ENCODE results near the gene DMBT1. TPM values are rescaled to one million over a fixed set of nuclear protein-coding genes. Genes with fewer than 3 reads are reported as not detected.

The DMBT1 gene
- total and polyA plus RNA-seq, 12 donors: under 0.01 to 0.32 (median 0.15) TPM; not detected in 7

- no peaks in the 10 kb centered on the region for H3K4me1 ChIP-seq (replicated peaks in 1 of 2)
- TF ChIP-seq CTCF (IDR thresholded peaks at IDR 0.05): no peak
- WGBS, 4 donors: 58 to 68% (median 64%) methylated on average over 2 of the region's 2 CpGs
- no peaks in the 10 kb centered on the region for H3K27me3 ChIP-seq
- intact Hi-C loops (cut with DNase I): no loop called here
- no peak overlapping the region for H3K27ac ChIP-seq
- no peak for DNase-seq
- no peaks in the 10 kb centered on the region for H3K36me3 ChIP-seq (replicated peaks in 1 of 2)
- H3K4me3 ChIP-seq: no peak overlapping the region
- no peaks in the 10 kb centered on the region for H3K9me3 ChIP-seq (replicated peaks in 1 of 3)
Measured at GRCh38 chr10:122675278-122675677, 114.7 kb downstream of the DMBT1 start.

GRCh38 chr10:122678266-122678665, 117.7 kb downstream of the DMBT1 start:
- intact Hi-C loops (cut with DNase I): no loop called here
- no peak overlapping the region for H3K4me3 ChIP-seq
- DNase-seq: no peak
- no peaks in the 10 kb centered on the region for H3K27me3 ChIP-seq
- TF ChIP-seq POLR2A (IDR thresholded peaks at IDR 0.05) (no peak), CTCF (IDR thresholded peaks at IDR 0.05) (no peak)
- H3K4me1 ChIP-seq (replicated peaks in 1 of 2): no peaks in the 10 kb centered on the region
- H3K27ac ChIP-seq: no peak overlapping the region
- no peaks in the 10 kb centered on the region for H3K36me3 ChIP-seq (replicated peaks in 1 of 2)
- no peaks in the 10 kb centered on the region for H3K9me3 ChIP-seq (replicated peaks in 1 of 3)

- WGBS, 4 donors: 43 to 74% (median 57%) methylated on average over 2 to 5 of the region's 5 CpGs
- no peaks in the 10 kb centered on the region for H3K4me1 ChIP-seq (replicated peaks in 1 of 2)
- TF ChIP-seq CTCF (IDR thresholded peaks at IDR 0.05) (no peak), POLR2A (IDR thresholded peaks at IDR 0.05) (no peak)
- no peaks in the 10 kb centered on the region for H3K36me3 ChIP-seq (replicated peaks in 1 of 2)
- no peaks in the 10 kb centered on the region for H3K9me3 ChIP-seq (replicated peaks in 1 of 3)
- DNase-seq: no peak
- peaks cover 3% of the 10 kb centered on the region for H3K27me3 ChIP-seq
- intact Hi-C loops (cut with DNase I): no loop called here
- H3K27ac ChIP-seq: no peak overlapping the region
- no peak overlapping the region for H3K4me3 ChIP-seq
Measured at GRCh38 chr10:122682522-122682921, 122.0 kb downstream of the DMBT1 start.

- WGBS, 4 donors: 49 to 61% (median 57%) methylated on average over 6 of the region's 6 CpGs
- Histone ChIP-seq H3K4me1 (replicated peaks in 1 of 2) (no peaks in the 10 kb centered on the region), H3K27me3 (peaks cover 3% of the 10 kb centered on the region), H3K36me3 (replicated peaks in 1 of 2) (no peaks in the 10 kb centered on the region), H3K27ac (peak overlapping the region in 4 of 5 donors; percentile 13 to 76 (median 54)), H3K4me3 (no peak overlapping the region), H3K9me3 (replicated peaks in 1 of 3) (no peaks in the 10 kb centered on the region)
- TF ChIP-seq POLR2A (IDR thresholded peaks at IDR 0.05) (no peak), CTCF (IDR thresholded peaks at IDR 0.05) (no peak)
- DNase-seq: peak in 6 of 7 donors; percentile 14 to 74 (median 34)
- intact Hi-C loops (cut with DNase I): no loop called here
Measured at GRCh38 chr10:122688293-122688989, 127.9 kb downstream of the DMBT1 start.
